Pancreas (tissue), 10 donors: ENCODE data around the gene NOTCH3. TPM values are rescaled to one million over a fixed set of nuclear protein-coding genes. Genes with fewer than 3 reads are reported as not detected.

Source experiments
- ATAC-seq, 4 donors: fragments of 200-7000 bp; cut with Tn5 transposase; one replicate each; pipeline versions ENCODE4 v1.8.0 to v1.9.1; 2020; ENCODE audit warnings: mild to moderate bottlenecking in 4 of 4, moderate library complexity in 4 of 4
- DNase-seq, 6 donors: peaks; one replicate each; pipeline ENCODE4 v3.0.0-alpha.2; 2020
- FAIRE-seq: peaks from 2 replicates; lab custom pipeline; 2012; peaks lifted over from hg19 to GRCh38; lab: Jason Lieb, UNC
- H3K27ac ChIP-seq, 4 donors: fragments of 200-600 bp; sonication (generic); 1 replicate in 3 of 4; 2 replicates in 1 of 4; pipeline versions ENCODE4 v1.5.0 to v1.8.0; 2020
- H3K27me3 ChIP-seq, 4 donors: fragments of 200-600 bp; one replicate each; pipeline ENCODE4 v1.8.0; 2021
- H3K36me3 ChIP-seq, 3 donors: fragments of 200-600 bp; sonication (generic) in 1 of 3; one replicate each; pipeline versions ENCODE4 v1.5.0 to v1.8.0; 2020 to 2021
- H3K4me1 ChIP-seq, 3 donors: fragments of 200-600 bp; one replicate each; pipeline ENCODE4 v1.8.0; 2021
- H3K4me3 ChIP-seq, 4 donors: fragments of 200-600 bp; sonication (generic) in 2 of 4; one replicate each; pipeline versions ENCODE4 v1.5.0 to v1.8.0; 2020 to 2021
- H3K9me3 ChIP-seq, 4 donors: fragments of 200-600 bp; one replicate each; pipeline ENCODE4 v1.8.0; 2021
- CTCF ChIP-seq, 4 donors: fragments of 200-600 bp; sonication (generic) in 3 of 4; IDR thresholded peaks; one replicate each; pipeline versions ENCODE4 v1.5.0 to v1.8.0; 2021; ENCODE audit warnings: antibody characterized with exemption in 4 of 4
- WGBS, 2 donors: extraction: QIAGEN DNeasy Blood & Tissue Kit; methylation state at CpG; one replicate each; pipeline ENCODE4 v1.1.7; 2013; 5-methylcytosine and 5-hydroxymethylcytosine counted together
- intact Hi-C, 3 donors: fragments of 100-400 bp; cut with DNase I; formaldehyde crosslinking; loops; one replicate each; pipeline versions ENCODE4 v1.11.1 to v1.14.2; 2022
- polyA plus RNA-seq, 2 donors: library from polyadenylated mRNA; stranded (reverse); fragments of 200-250 nt; gene quantifications; one replicate each; pipeline ENCODE4 v1.2.3, GENCODE V29; 2013
- total RNA-seq, 6 donors: library from RNA; stranded (reverse); fragmentation: NEBNext Ultra II Directional in 4 of 6; extraction: Animal tissue kit (Norgen Biotek cat#: 25700) in 4 of 6; gene quantifications; one replicate each; pipeline versions ENCODE4 v1.2.1 to v1.2.4, GENCODE V29; 2021 to 2023
- donor health status: healthy with polysubstance abuse.
- donor health status: DM: no; HTN: no; CAD: no; lungs with moderate emphysema.
- donor health status: DM: no; HTN: no; CAD: no.
- donor health status: control.
- donor health status: control.
- donor health status: Bipolar disorder and iron deficiency.
- donor health status: DM: yes; HTN: yes; CAD: no.
- donor health status: DM: no; HTN: no; CAD: no.
- donor health status: DM: no; HTN: no; CAD: no.
- donor health status: DM: yes; HTN: yes; CAD: no.

Gene NOTCH3
- total and polyA plus RNA-seq, 8 donors: 7.3 to 29.4 (median 11.6) TPM

- ATAC-seq (peak in 3 of 4 donors; percentile 2 to 48 (median 15)), DNase-seq (peak in 1 of 6 donors; percentile 76), FAIRE-seq (no peak)
- H3K36me3 ChIP-seq: no peaks in the 10 kb centered on the region
- H3K27ac ChIP-seq: no peak overlapping the region
- no peak for TF ChIP-seq CTCF (IDR thresholded peaks at IDR 0.05)
- no peaks in the 10 kb centered on the region for H3K4me1 ChIP-seq
- no peaks in the 10 kb centered on the region for H3K9me3 ChIP-seq
- intact Hi-C loops: no loop called here
- H3K27me3 ChIP-seq: no peaks in the 10 kb centered on the region
- H3K4me3 ChIP-seq: peak overlapping the region in 3 of 4 donors; percentile 23 to 54 (median 35)
- WGBS, 2 donors: 63 to 72% methylated on average over 23 of the region's 23 CpGs
Measured at GRCh38 chr19:15181394-15181793, 19.4 kb downstream of the NOTCH3 start.

GRCh38 chr19:15180451-15181390 lies 20.1 kb downstream of the NOTCH3 start:
- Histone ChIP-seq H3K36me3 (no peaks in the 10 kb centered on the region), H3K27me3 (no peaks in the 10 kb centered on the region), H3K9me3 (no peaks in the 10 kb centered on the region), H3K4me3 (peak overlapping the region; percentile 10 to 54 (median 29)), H3K4me1 (no peaks in the 10 kb centered on the region), H3K27ac (peak overlapping the region in 1 of 4 donors; percentile 19)
- intact Hi-C loops: no loop called here
- peak; percentile 81 to 93 (median 88) for ATAC-seq
- 62 to 68% methylated on average over 35 to 39 of the region's 39 CpGs for WGBS, 2 donors
- peak; percentile 65 to 83 (median 71) for DNase-seq
- TF ChIP-seq CTCF (IDR thresholded peaks at IDR 0.05): no peak
- FAIRE-seq: no peak

DNA sequence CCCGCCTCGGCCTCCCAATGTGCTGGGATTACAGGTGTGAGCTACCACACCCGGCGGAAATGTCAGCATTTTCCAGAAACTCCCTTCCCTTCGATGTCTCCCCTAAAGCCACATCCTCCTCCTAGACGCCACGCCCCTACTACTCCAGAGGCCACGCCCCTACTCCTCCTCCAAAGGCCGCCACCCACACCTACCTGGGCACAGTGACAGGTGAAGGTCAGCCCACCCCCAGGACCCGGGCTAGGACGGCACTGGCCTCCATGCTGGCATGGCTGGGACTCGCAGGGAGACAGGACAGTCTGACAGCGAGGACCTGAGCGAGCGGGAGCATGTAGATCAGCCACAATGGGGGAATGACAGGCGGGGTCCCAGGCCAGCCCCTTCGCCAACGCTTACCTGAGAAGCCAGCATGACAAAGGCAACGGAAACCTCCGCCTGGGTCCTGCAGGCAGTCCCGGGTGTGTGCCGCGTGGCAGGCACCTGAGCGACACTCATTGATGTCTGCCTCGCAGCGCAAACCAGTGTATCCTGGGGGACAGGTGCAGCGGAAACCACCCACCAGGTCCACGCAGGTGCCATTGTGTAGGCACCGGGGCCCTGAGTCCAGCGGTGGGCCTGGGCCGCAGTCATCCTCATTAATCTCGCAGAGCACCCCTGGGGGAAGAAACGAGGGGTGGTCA lies 22.0 kb downstream of the NOTCH3 start:
- ATAC-seq (no peak), DNase-seq (peak in 1 of 6 donors; percentile 74), FAIRE-seq (no peak)
- 85 to 86% methylated on average over 33 of the region's 33 CpGs for WGBS, 2 donors
- H3K4me1 ChIP-seq: no peaks in the 10 kb centered on the region
- no peaks in the 10 kb centered on the region for H3K36me3 ChIP-seq
- intact Hi-C loops: loop anchor here (5.0 to 10.0 kb wide), 4 partner anchors 74 to 386 kb away; no protein-coding TSS in a partner anchor
- no peaks in the 10 kb centered on the region for H3K27me3 ChIP-seq
- no peak overlapping the region for H3K4me3 ChIP-seq
- no peaks in the 10 kb centered on the region for H3K9me3 ChIP-seq
- no peak overlapping the region for H3K27ac ChIP-seq
- no peak for TF ChIP-seq CTCF (IDR thresholded peaks at IDR 0.05)

GRCh38 chr19:15177269-15178116 lies 23.3 kb downstream of the NOTCH3 start:
- DNase-seq (peak; percentile 61 to 98 (median 84)), ATAC-seq (peak; percentile 75 to 92 (median 84)), FAIRE-seq (no peak)
- H3K9me3 ChIP-seq: no peaks in the 10 kb centered on the region
- TF ChIP-seq CTCF (IDR thresholded peaks at IDR 0.05): peak; percentile 90 to 95 (median 94)
- no peak overlapping the region for H3K27ac ChIP-seq
- H3K4me1 ChIP-seq: no peaks in the 10 kb centered on the region
- H3K4me3 ChIP-seq: peak overlapping the region in 1 of 4 donors; percentile 11
- no peaks in the 10 kb centered on the region for H3K27me3 ChIP-seq
- H3K36me3 ChIP-seq: no peaks in the 10 kb centered on the region
- 12 to 18% methylated on average over 51 to 92 of the region's 92 CpGs for WGBS, 2 donors
- intact Hi-C loops: loop anchor here (5.0 to 10.0 kb wide), 4 partner anchors 75 to 387 kb away; no protein-coding TSS in a partner anchor
